DND-41 (cell line): ENCODE results near the gene DHX36.

Source experiments
- EZH2 ChIP-seq: IDR thresholded peaks from 3 replicates; pipeline ENCODE4 v1.6.1; 2012; ENCODE audit warnings: borderline replicate concordance, low read depth, mild to moderate bottlenecking, moderate library complexity, low read length, inconsistent platforms; ENCODE audit not compliant: severe bottlenecking
- TF ChIP-seq, protein P1 (sequence below): IDR thresholded peaks from 2 replicates; pipeline ENCODE4 v1.5.1; 2012; ENCODE audit warnings: borderline replicate concordance, low read length, moderate library complexity, mild to moderate bottlenecking; ENCODE audit not compliant: poor library complexity, severe bottlenecking; ENCODE audit errors: extremely low read depth

DNA sequence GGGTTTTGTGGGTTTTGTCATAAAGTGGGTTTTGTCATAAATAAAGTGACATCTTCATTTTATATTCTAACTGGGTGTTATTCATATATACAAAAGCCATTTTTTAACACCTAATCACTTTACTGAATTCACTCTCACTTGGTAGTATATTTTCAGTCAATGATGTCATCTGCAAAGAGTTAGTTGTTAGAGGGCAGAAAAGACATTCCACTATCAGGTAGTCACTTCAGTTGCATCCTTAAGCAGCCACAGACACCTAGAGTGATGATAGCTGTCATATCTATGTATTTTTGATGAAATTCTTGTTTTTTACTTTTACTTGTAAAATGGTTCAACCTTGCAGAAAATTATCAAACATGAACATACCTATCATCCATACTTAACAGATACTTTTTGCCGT lies 89.0 kb downstream of the DHX36 start:
- TF ChIP-seq EZH2: no peak
- TF ChIP-seq, protein P1, sequence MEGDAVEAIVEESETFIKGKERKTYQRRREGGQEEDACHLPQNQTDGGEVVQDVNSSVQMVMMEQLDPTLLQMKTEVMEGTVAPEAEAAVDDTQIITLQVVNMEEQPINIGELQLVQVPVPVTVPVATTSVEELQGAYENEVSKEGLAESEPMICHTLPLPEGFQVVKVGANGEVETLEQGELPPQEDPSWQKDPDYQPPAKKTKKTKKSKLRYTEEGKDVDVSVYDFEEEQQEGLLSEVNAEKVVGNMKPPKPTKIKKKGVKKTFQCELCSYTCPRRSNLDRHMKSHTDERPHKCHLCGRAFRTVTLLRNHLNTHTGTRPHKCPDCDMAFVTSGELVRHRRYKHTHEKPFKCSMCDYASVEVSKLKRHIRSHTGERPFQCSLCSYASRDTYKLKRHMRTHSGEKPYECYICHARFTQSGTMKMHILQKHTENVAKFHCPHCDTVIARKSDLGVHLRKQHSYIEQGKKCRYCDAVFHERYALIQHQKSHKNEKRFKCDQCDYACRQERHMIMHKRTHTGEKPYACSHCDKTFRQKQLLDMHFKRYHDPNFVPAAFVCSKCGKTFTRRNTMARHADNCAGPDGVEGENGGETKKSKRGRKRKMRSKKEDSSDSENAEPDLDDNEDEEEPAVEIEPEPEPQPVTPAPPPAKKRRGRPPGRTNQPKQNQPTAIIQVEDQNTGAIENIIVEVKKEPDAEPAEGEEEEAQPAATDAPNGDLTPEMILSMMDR: no peak
